Glomerular endothelial cell (primary cell): ENCODE measurements around the gene GNB1. TPM values are rescaled to one million over a fixed set of nuclear protein-coding genes. Genes with fewer than 3 reads are reported as not detected.

ENCODE experiments used
- DNase-seq: peaks from one replicate; pipeline ENCODE4 v3.0.0-alpha.2; 2011; ENCODE audit warnings: low read depth, low spot score; ENCODE audit errors: extremely low read depth
- total RNA-seq: library from RNA; depleted of rRNA; stranded (reverse); fragments of >200 nt; gene quantifications from 2 replicates; pipeline ENCODE4 v1.2.3, GENCODE V29; 2015

Gene GNB1
- total RNA-seq, 1 donor from 2014 or later: 291 TPM

DNA sequence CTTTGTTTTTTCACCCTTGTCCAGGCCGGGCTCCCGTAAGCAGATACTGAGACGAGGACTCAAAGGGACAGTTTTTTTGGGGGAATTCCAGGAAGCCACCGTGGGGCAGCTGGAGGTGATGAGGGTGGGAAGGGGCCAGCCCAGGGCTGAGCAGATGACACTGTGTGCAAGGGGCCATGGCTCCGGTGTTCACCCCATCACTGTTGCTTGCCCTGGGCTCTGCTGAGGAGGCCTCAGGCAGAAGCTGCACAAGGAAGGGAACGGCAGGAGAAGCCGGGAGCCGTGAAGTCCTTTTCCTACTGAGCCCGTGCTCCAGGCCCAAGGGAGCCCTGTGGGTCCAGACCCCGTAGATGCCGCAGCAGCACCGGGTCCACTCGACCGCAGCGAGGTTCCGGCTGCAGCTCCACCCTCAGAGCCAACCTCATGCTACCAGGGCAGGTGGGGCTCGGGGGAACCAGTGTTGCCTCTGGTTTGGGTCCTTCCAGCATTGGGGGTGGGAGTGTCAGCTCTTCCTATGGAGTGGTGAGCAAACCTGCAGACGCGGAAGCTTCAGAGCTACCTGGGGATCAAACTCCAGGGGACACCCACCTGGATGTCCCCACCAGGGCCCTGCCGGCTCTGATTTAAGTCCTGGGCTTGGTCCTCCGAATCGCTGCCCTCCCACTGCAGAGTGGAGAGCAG is 19.9 kb upstream of the GNB1 start:
- no peak for DNase-seq

DNA sequence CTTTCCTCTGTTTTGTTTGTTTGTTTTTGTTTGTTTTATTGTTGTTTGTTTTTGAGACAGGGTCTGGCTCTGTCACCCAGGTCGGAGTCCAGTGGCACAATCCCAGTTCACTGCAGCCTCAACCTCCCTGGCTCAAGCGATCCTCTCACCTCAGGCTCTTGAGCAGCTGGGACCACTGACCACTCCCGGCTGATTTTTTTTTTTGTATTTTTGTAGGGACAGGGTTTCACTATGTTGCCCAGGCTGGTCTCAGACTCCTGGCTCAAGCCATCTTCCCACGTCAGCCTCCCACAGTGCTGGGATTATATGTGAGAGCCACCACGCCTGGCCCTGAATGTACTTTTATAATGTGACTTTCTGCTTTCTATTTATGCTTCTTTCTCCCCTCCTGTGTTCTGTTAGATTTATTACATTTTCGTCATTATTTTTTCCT is 19.2 kb upstream of the GNB1 start:
- no peak for DNase-seq

DNA sequence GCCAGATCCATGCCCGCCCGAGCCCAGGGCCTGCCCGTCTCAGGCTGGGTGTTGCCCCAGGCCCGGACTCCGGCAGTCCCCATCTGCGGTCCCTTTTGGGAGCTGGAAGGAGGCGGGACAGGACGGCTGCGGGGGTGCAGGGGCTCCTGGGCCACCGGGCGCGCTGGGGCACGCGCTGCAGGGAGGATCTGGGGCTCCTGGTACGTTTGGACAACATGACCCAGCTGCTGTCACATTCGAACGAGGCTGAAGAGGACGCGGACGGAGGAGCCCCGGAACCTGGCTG is 17.6 kb upstream of the GNB1 start:
- no peak for DNase-seq

DNA sequence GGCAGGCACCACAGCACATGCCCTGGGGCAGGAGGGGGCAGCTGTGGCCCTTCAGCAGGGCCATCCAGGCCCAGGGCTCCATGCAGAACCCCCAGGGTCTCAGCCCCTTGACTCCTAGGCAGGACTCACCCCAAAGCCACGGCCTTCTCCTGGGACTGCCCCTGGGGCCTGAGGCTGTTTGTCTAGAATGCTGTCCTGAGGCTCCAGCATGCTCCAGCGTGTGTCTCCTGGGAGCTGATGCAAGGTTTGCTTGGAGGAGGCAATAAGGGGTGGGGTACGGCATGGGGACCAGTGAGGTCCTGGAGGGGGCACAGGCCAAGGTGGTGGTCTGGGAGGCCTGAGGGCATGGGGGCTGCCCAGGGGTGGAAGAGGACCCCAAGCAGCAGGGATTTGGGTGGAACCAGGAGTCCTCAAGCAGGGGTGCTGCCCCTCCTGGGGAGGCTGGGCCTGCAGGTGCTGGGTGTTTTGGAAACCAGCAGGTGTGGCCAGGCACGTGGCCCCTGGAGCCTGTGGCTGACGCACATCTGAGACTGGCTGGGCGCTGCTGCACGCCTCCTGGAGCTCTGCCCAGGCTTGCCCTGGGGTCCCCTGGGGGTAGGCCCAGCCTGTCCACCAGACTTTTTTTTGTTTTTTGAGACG is 16.3 kb upstream of the GNB1 start:
- no peak for DNase-seq

DNA sequence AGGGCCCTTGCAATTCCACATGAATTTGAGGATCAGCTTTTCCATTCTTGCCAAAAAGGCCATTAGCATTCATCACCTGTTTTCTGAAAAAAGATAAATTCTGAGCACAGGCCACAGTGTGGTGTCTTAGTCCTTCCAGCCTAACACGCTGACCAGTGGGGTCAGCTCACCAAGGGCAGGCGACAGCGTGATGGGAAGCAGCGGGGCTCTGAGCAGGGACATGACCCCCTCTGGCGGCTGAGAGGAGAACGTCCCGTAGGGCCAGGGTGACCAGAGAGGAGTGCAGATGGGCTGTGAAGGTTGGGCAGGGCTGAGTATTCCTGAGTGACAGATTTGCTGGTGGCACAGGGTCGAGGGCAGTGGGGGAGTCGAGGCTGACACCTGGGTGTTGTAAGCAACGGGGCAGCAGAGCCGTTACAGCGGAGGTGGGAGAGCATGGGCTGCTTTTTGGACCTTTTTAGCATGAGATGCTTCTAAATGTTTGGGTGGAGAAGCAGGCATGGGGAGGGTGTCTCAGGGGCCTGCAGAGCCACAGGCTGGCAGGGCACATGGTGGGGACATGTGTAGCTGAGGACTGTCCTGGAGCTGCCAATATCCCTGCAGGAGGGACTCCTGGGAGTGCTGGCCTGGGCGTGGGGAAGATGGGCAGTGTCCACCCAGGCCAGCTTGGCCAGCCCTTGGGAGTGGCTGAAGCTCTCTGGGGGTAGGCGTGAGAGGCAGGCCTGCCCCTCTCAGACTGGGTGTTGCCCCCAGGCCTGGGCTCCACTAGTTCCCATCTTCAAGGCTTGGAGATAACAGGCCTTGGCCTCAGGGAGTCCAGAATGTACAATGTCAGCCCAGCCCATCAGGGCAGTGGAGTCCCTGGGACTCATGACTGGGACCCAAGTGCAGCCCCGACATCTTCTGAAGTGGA is 15.6 kb upstream of the GNB1 start:
- no peak for DNase-seq

DNA sequence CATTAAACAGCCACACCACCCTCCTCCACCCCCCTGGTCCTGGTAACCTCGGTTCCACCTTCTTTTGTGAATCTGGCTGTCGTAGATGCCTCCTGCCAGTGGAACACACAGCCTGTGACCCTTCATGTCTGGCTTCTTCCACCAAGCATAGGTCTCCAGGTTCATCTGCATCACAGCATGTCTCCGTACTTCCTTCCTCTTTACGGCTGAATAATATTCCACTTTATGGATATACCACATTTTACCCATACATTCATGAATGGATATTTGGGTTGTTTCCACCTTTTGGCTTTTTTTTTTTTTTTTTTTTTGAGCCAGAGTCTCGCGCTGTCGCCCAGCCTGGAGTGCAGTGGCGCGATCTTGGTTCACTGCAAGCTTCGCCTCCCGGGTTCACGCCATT is 12.3 kb upstream of the GNB1 start:
- DNase-seq: no peak

DNA sequence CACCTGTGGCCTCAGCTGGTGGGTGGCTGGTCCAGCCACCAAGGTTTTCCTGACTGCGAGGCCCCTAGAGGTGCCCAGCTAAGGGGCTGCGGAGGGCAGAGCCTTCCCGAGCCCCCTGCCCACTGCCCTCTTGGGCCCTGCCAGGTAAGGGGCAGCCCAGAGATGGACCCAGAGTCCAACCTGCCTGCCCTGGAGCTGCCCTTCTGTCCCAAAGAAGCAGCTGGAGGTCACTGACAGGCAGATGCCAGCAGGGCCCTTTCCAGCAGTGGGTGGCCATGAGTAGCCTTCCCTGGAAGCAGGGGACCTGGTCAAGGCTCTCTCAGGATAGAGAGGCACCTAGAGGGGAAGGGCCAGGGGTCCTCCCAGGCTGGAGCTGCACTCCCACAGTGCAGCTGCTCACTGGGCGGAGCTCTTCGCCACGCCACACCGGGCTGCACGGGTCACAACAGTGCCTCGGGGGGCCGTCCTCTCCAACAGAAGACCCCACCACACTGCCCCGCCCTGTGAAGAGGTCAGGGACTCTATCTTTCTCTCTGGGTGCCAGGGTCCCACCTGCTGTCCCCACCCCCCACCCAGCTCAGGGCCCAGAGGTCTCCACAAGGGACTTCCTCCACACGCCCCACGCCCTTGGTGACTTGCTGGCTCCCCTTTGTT is 10.9 kb upstream of the GNB1 start:
- no peak for DNase-seq

DNA sequence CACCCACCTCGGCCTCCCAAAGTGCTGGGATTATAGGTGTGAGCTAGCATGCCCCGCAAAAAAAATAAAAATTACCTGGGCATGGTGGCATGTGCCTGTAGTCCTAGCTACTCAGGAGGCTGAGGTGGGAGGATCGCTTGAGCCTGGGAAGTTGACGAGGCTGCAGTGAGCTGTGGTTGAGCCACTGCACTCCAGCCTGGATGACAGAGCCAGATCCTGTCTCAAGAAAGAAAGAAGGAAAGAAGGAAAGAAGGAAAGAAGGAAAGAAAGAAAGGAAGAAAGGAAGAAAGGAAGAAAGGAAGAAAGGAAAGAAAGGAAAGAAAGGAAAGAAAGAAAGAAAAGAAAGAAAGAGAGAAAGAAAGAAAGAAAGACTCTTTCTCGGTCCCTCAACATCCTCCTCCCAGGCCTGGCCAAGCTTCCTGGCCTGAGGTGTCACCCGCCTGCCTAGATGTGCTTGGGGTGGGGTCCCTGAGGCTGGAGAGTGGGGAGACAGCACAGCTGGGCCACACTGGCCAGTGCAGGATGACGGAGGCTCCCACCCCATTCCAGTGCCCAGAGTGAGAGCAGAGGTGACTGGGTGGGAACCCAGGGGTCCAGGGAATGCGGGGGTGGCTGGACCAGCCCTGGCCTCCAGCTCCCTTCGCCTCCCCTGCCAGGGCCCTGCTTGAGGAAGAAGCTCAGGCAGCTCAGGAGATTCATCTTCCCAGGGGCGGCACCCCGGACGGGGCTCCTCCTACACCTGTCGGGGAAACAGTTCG is 10.2 kb upstream of the GNB1 start:
- DNase-seq: no peak

DNA sequence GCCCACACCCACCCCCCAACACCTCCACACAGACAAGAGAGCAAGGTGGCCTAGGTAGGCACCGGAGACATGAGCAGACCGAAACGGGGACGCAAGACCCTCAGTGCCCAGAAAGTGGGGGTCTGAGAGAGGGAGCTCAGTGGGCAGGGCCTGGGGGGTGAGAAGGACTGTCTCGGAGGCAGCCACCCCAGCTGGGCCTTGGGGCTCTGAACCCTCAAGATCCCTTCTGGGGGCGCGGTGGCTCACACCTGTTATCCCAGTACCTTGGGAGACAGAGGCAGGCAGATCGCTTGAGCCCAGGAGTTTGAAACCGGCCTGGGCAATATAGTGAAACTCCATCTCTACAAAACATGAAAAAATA is 9.1 kb upstream of the GNB1 start:
- no peak for DNase-seq

DNA sequence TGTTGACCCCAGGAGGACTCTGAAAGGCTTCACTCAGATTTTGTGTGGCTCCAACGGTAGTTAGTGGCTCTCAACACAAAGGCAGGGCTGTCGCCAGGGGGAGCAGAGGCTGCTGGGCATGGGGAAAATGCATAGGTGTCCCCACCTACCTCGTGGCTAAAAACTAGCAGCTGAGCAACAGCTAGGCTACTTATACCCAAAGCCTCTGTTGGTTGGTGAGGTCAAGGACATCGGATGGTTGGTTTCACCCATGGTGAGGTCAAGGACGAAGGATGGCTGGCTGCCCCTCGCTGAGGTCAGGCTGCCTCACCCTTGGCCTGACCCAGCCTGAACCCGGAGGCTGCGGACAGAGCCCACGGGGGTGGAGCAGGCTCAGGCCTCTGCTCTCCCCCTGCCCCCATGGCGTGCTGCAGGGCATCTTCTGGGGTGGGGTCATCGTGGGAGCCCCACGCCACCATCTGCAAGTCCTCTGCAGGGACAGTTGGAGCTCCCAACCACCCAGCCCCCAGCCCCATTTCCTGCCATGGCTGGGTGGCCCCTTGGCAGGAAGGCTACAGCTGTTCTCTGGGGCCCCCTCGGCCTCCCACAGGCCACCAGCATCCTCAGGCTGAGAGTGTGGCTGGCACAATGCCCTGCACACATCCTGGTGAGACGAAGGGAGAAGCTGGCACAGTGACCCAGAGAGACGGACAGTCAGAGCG is 8.5 kb upstream of the GNB1 start:
- no peak for DNase-seq

DNA sequence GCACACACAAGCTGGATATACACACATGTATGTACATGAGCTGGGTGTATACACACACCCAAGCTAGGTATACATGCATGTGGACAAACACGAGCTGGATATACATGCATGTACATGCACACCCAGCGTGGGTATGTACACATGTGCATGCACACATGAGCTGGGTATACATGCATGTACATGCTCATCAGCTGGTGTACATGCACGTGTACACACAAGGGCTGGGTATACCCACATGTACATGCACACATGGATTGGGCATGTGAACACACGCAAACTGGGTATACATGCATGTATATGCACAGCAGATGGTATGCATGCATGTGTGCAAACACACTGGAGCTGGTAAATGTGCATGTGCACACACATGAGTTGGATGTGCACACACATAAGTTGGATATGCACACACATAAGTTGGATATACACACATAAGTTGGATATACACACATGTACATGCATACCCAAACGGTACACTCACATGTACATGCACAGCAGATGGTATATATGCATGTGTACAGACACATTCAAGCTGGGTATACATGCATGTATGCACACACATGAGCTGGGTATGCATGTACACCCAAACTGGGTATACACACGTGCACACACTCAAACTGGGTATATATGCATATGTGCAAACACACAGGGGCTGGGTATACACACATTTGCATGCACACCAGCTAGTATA is 7.5 kb upstream of the GNB1 start:
- DNase-seq: no peak

DNA sequence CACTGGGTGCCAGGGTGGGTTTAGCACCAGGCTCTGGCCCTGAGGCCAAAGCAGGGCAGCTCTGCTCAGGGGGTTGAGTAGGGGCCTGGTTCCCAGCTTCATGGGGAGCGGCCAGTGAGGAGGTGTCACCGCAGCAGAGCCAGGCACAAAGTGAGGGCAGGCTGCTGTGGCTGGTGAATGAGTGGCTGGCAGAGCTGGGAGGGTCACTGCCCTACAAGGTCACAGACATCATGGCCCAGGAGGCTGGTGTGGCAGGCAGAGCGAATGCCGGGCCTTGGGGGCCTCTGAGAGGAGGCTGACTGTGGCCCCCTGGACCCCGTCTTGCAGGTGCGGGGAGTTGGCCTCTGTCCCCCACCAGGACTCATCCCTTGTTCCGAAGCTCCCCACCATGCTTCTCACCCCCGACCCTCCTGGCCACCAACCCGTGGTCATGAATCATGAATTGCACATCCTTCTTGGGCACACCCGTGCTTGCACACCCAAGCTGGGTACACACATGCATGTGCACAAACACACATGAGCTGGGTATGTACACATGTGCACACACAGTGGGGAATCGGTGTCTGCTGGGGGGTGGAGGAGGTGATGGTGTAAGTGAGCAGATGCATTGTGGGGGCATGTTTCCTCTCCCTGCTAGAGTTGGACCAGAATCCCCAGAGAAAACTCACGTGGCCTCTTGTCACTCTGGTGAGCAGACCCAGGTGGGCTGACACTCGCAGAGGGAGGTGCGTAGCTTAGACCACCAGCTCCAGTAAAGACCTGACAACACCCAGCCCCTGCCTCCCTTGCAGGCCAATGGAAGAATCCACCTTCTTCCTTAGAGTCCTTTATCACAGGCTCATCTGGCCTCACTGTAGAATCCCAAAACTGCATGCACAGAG is 4.8 kb upstream of the GNB1 start:
- DNase-seq: no peak

DNA sequence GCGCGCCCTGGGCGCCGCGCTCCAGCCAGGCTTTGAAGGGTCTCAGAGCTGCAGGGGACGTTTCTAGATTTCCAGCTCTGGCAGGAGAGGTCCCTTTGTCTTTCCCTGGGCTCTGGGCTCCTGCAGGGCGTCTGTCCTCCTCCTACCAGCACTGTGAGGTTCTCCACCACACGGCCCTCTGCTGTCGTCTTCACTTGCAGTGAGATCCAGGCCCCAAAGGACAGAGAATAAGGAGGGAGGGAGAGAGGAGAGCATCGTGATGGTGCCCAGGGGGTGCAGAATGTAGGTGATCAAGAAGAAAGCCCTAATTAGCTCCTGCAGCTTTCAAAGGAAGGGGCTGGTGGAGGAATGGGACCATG is 4.2 kb upstream of the GNB1 start:
- no peak for DNase-seq

DNA sequence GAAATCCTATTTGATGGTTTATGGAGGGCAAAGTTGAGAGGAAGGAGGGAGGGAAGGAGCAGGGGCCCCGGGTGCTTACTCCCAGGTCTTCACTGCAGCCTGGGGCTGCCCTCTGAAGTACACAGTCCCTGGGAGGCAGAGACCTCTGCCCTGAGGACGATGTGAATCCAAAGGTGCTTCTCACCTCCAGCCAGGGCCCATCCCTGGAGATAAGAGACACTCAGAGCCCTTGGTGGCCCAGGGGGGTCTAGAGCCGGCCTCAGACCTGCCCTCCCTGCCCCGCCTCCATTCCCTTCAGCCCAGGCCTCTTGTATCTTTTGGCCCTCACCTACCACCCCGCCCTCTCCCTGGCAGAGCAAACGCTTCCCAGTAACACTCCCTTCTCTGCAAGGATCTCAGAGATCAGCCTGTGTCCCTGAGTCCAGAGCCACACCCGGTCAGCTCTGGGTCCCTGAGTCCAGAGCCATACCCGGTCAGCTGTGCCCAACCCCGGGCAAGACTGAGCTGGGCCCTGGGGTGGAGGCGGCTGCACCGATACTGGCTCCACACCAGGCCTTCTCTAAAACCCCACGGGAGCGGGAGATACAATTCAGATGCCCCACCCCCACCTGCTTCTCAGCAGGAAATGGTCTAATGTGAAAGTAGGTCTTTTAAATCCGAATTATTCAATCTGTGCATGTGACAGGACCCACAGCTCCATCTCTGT is 3.6 kb upstream of the GNB1 start:
- no peak for DNase-seq

DNA sequence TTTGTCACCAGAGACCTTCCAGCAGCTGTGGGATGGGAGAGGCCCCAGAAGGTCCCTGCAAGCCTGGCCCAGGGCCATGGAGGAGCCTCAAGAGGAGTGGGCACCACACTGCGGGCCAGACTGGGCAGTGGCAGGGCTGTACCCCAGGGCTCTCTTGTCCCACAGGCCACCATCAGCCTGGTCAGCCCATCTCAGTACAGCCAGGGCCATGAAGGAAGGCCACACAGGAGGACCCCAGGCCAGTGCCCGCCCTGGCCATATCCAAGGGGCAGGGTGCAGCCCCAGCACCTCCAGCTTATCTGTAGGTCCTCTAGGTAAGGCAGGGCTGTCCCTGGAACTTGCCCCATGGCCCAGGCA is 3.1 kb upstream of the GNB1 start:
- DNase-seq: no peak

DNA sequence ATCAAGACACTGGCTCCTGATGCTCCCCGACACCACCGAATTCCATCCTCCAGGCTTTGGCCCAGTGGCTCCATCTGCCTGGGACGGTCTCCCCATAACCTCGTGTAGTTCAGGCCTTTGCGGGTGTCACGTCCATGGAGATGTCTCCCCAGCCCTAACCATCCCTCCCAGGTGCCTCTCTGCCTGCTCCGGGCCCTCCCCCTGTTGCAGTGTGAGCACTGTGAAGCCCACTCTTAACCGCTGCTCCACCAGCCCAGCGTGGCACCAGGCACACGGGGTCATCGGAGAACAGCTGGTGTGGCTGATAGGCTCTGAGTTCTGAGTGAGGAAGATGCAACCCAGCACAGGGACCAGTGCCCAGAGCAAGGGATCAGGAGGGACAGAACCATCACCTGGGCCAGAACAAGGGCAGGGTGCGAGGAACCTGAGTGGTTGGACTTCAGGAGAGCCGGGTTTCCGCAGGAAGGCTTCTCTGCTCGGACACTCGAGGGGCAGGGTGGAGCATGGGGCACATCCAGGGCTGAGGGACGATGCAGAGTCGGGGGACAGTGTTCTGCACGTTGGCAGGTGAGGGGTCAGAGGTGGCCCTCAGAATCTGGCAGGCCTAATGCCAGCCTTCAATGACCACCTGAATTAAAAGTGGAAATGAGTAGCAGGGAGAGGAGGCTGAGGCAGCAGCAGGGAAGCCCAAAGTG is 2.6 kb upstream of the GNB1 start:
- DNase-seq: no peak

DNA sequence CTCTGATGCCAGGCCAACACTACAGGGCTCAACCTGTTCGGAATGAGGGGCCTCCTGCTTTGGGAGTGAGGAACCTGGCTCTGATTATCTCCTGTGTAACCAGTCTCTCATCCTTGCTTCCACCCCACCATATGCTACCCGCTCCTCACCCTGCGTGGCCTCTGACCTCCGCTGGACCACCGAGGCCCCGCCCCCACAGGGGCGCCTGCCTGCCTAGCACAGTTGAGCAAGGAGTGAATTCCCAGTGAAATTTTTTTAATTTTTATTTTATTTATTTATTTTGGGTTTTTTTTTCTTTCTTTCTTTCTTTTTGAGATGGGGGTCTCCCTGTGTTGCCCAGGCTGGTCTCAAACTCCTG is 1.9 kb upstream of the GNB1 start:
- DNase-seq: no peak
